Activated naive CD4-positive, alpha-beta T cell treated with anti-CD3 and anti-CD28 coated beads for 36 hours (primary cell): Measurements from ENCODE around the gene ARF6. TPM values are rescaled to one million over a fixed set of nuclear protein-coding genes. Genes with fewer than 3 reads are reported as not detected.

Experiments
- CTCF ChIA-PET: fragments of 350-600 bp; sonication (Branson Sonifier 250); formaldehyde crosslinking; loops from one replicate; lab custom pipeline; 2021; ENCODE audit warnings: antibody characterized with exemption; lab: Charles Lee
- DNase-seq: peaks from one replicate; pipeline ENCODE4 v3.0.0-alpha.2; 2020
- H3K27ac Mint-ChIP-seq: one replicate; pipeline ENCODE4 v1.8.0; 2021; ENCODE audit warnings: mild to moderate bottlenecking, mixed read lengths
- H3K27me3 Mint-ChIP-seq: one replicate; pipeline ENCODE4 v1.8.0; 2021; ENCODE audit warnings: low read depth, mixed read lengths
- H3K36me3 Mint-ChIP-seq: one replicate; pipeline ENCODE4 v1.8.0; 2021; ENCODE audit warnings: low read depth, mixed read lengths
- H3K4me1 Mint-ChIP-seq: one replicate; pipeline ENCODE4 v1.8.0; 2021; ENCODE audit warnings: low read depth, mixed read lengths
- H3K4me3 Mint-ChIP-seq: one replicate; pipeline ENCODE4 v1.8.0; 2021; ENCODE audit warnings: mild to moderate bottlenecking, moderate library complexity, mixed read lengths
- H3K9me3 Mint-ChIP-seq: one replicate; pipeline ENCODE4 v1.8.0; 2021; ENCODE audit warnings: mixed read lengths
- intact Hi-C: fragments of 100-400 bp; cut with micrococcal nuclease; formaldehyde crosslinking; loops from one replicate; pipeline ENCODE4 v1.15.1; 2023
- total RNA-seq, 2 experiments: library from RNA; stranded (reverse); gene quantifications; one replicate each; pipeline ENCODE4 v1.2.3, GENCODE V29; 2021

ARF6 gene
- total RNA-seq: 100 to 1,000 TPM; 128 to 129 TPM

- H3K27me3 Mint-ChIP-seq: no peaks in the 10 kb centered on the region
- H3K27ac Mint-ChIP-seq: peak within 1 kb of the TSS; percentile 100
- intact Hi-C loops: loop anchor here (1.0 to 10.0 kb wide), 8 partner anchors 13 to 932 kb away; partner anchors contain the start of gene RPS29
- peaks cover 19% of the 10 kb centered on the region for H3K4me1 Mint-ChIP-seq
- peaks cover 40% of the 10 kb centered on the region for H3K36me3 Mint-ChIP-seq
- no peaks in the 10 kb centered on the region for H3K9me3 Mint-ChIP-seq
- CTCF ChIA-PET: interaction anchor here (0.5 to 3.2 kb wide), 15 partner anchors 13 to 333 kb away, joined by 3 to 22 read pairs (median 4); no protein-coding TSS in a partner anchor
- H3K4me3 Mint-ChIP-seq: peak within 1 kb of the TSS; percentile 100
- DNase-seq: peak; percentile 98
Observed at GRCh38 chr14:49892636-49893308, at the start of gene ARF6. ARF6 (plus strand) TSS chr14:49893082; CDS start chr14:49893737, 655 bp downstream.

GRCh38 chr14:49849213-49849847, 43.6 kb upstream of the ARF6 start:
- peaks cover 21% of the 10 kb centered on the region for H3K36me3 Mint-ChIP-seq
- no peak overlapping the region for H3K4me3 Mint-ChIP-seq
- H3K4me1 Mint-ChIP-seq: peaks cover 37% of the 10 kb centered on the region
- no peaks in the 10 kb centered on the region for H3K27me3 Mint-ChIP-seq
- no peak overlapping the region for H3K27ac Mint-ChIP-seq
- intact Hi-C loops: no loop called here
- no peaks in the 10 kb centered on the region for H3K9me3 Mint-ChIP-seq
- no peak for DNase-seq
- CTCF ChIA-PET: interaction anchor here (0.6 to 10.7 kb wide), 3 partner anchors 14 to 287 kb away, joined by 3 to 182 read pairs (median 3); no protein-coding TSS in a partner anchor

- CTCF ChIA-PET: interaction anchor here (0.6 to 10.7 kb wide), 35 partner anchors 9 to 390 kb away, joined by 3 to 182 read pairs (median 4); partner anchors contain the start of gene DNAAF2
- Mint-ChIP-seq H3K4me1 (peaks cover 37% of the 10 kb centered on the region), H3K27me3 (no peaks in the 10 kb centered on the region), H3K27ac (peak overlapping the region; percentile 97), H3K4me3 (peak overlapping the region; percentile 98), H3K9me3 (no peaks in the 10 kb centered on the region), H3K36me3 (peaks cover 9% of the 10 kb centered on the region)
- intact Hi-C loops: loop anchor here (1.0 to 2.0 kb wide), 7 partner anchors 163 to 681 kb away; partner anchors contain the start of genes DMAC2L, L2HGDH, MAP4K5 and MGAT2
- no peak for DNase-seq
Observed at GRCh38 chr14:49851813-49852212, 41.1 kb upstream of the ARF6 start.

- peaks cover 9% of the 10 kb centered on the region for H3K36me3 Mint-ChIP-seq
- peak within 1 kb of the TSS; percentile 97 for H3K27ac Mint-ChIP-seq
Observed at GRCh38 chr14:49852301-49853157, 40.4 kb upstream of the ARF6 start, which contains the start of gene NEMF. NEMF (minus strand) TSS chr14:49852788; CDS start chr14:49852753, 35 bp downstream.

GRCh38 chr14:49853158-49853477, 39.8 kb upstream of the ARF6 start:
- peaks cover 37% of the 10 kb centered on the region for H3K4me1 Mint-ChIP-seq
- H3K27me3 Mint-ChIP-seq: no peaks in the 10 kb centered on the region
- intact Hi-C loops: loop anchor here (1.0 to 2.0 kb wide), 10 partner anchors 9 to 680 kb away; partner anchors contain the start of genes DMAC2L, KLHDC2, L2HGDH and MAP4K5

More at GRCh38 chr14:49852301-49853157, 40.4 kb upstream of the ARF6 start, which contains the start of gene NEMF:
- no peaks in the 10 kb centered on the region for H3K27me3 Mint-ChIP-seq
- intact Hi-C loops: loop anchor here (1.0 to 2.0 kb wide), 12 partner anchors 10 to 680 kb away; partner anchors contain the start of genes DMAC2L, KLHDC2, L2HGDH and MAP4K5
- CTCF ChIA-PET: interaction anchor here (0.6 to 10.7 kb wide), 46 partner anchors 10 to 391 kb away, joined by 3 to 182 read pairs (median 4); partner anchors contain the start of genes DNAAF2, MGAT2 and RPL36AL
- peak; percentile 90 for DNase-seq
- peaks cover 37% of the 10 kb centered on the region for H3K4me1 Mint-ChIP-seq
- H3K4me3 Mint-ChIP-seq: peak within 1 kb of the TSS; percentile 98
- H3K9me3 Mint-ChIP-seq: no peaks in the 10 kb centered on the region

GRCh38 chr14:49853572-49854375, 39.1 kb upstream of the ARF6 start:
- Mint-ChIP-seq H3K27me3 (no peaks in the 10 kb centered on the region), H3K36me3 (peaks cover 9% of the 10 kb centered on the region), H3K9me3 (no peaks in the 10 kb centered on the region), H3K4me1 (peaks cover 42% of the 10 kb centered on the region), H3K4me3 (peak overlapping the region; percentile 98), H3K27ac (no peak overlapping the region)
- CTCF ChIA-PET: interaction anchor here (0.6 to 10.7 kb wide), 20 partner anchors 9 to 457 kb away, joined by 3 to 182 read pairs (median 4); partner anchors contain the start of gene DNAAF2
- DNase-seq: peak; percentile 85
- intact Hi-C loops: loop anchor here (1.0 to 2.0 kb wide), 10 partner anchors 9 to 679 kb away; partner anchors contain the start of genes DMAC2L, KLHDC2, L2HGDH and MAP4K5

More at GRCh38 chr14:49853158-49853477, 39.8 kb upstream of the ARF6 start:
- DNase-seq: no peak
- H3K36me3 Mint-ChIP-seq: peaks cover 9% of the 10 kb centered on the region
- CTCF ChIA-PET: interaction anchor here (0.6 to 10.7 kb wide), 31 partner anchors 10 to 286 kb away, joined by 3 to 182 read pairs (median 4); partner anchors contain the start of genes DNAAF2, MGAT2 and RPL36AL
- H3K27ac Mint-ChIP-seq: peak overlapping the region; percentile 97
- no peaks in the 10 kb centered on the region for H3K9me3 Mint-ChIP-seq
- peak overlapping the region; percentile 98 for H3K4me3 Mint-ChIP-seq

- CTCF ChIA-PET: interaction anchor here (0.6 to 1.6 kb wide), 4 partner anchors 9 to 258 kb away, joined by 3 to 6 read pairs (median 3); no protein-coding TSS in a partner anchor
- Mint-ChIP-seq H3K4me1 (peaks cover 24% of the 10 kb centered on the region), H3K9me3 (no peaks in the 10 kb centered on the region), H3K36me3 (peaks cover 3% of the 10 kb centered on the region), H3K27me3 (no peaks in the 10 kb centered on the region), H3K4me3 (no peak overlapping the region), H3K27ac (no peak overlapping the region)
- intact Hi-C loops: no loop called here
- no peak for DNase-seq
Observed at GRCh38 chr14:49857427-49858003, 35.4 kb upstream of the ARF6 start.

- Mint-ChIP-seq H3K36me3 (peaks cover 4% of the 10 kb centered on the region), H3K4me1 (peaks cover 18% of the 10 kb centered on the region), H3K9me3 (no peaks in the 10 kb centered on the region), H3K27me3 (peaks cover 2% of the 10 kb centered on the region), H3K4me3 (no peak overlapping the region), H3K27ac (no peak overlapping the region)
- CTCF ChIA-PET: interaction anchor here (0.6 to 1.6 kb wide), 4 partner anchors 180 to 787 kb away, joined by 3 to 6 read pairs (median 4); no protein-coding TSS in a partner anchor
- DNase-seq: no peak
- intact Hi-C loops: no loop called here
Observed at GRCh38 chr14:49858383-49858782, 34.5 kb upstream of the ARF6 start.

- H3K4me3 Mint-ChIP-seq: no peak overlapping the region
- CTCF ChIA-PET: interaction anchor here (0.5 to 7.3 kb wide), 34 partner anchors 9 to 409 kb away, joined by 3 to 182 read pairs (median 4); partner anchors contain the start of genes ARF6, DNAAF2, KLHDC2 and NEMF
- peaks cover 2% of the 10 kb centered on the region for H3K27me3 Mint-ChIP-seq
- H3K36me3 Mint-ChIP-seq: peaks cover 4% of the 10 kb centered on the region
- H3K4me1 Mint-ChIP-seq: peaks cover 14% of the 10 kb centered on the region
- H3K27ac Mint-ChIP-seq: no peak overlapping the region
- no peak for DNase-seq
- no peaks in the 10 kb centered on the region for H3K9me3 Mint-ChIP-seq
- intact Hi-C loops: loop anchor here (5.0 to 10.0 kb wide), 3 partner anchors 536 to 1984 kb away; partner anchors contain the start of gene CDKL1
Observed at GRCh38 chr14:49860988-49861698, 31.7 kb upstream of the ARF6 start.
